Neural progenitor cell (in vitro differentiated cells): ENCODE data around the gene NHERF1. TPM values are rescaled to one million over a fixed set of nuclear protein-coding genes. Genes with fewer than 3 reads are reported as not detected.

Experiments used
- DNase-seq: peaks from one replicate; pipeline ENCODE4 v3.0.0-alpha.2; 2016; ENCODE audit warnings: low spot score
- H2AFZ ChIP-seq: fragments of 200-600 bp; sonication (generic); replicated peaks from 2 replicates; pipeline ENCODE4 v1.6.1; 2016; ENCODE audit warnings: antibody characterized with exemption
- H3F3A ChIP-seq: fragments of 200-600 bp; sonication (generic); 2 replicates; pipeline ENCODE4 v1.6.1; 2016; ENCODE audit warnings: antibody characterized with exemption, low read depth
- H3K27ac ChIP-seq: fragments of 200-600 bp; sonication (generic); 2 replicates; pipeline ENCODE4 v1.5.1; 2016; ENCODE audit warnings: mild to moderate bottlenecking
- H3K27me3 ChIP-seq: fragments of 200-600 bp; sonication (generic); 2 replicates; pipeline ENCODE4 v1.6.1; 2016; ENCODE audit warnings: mild to moderate bottlenecking, moderate library complexity
- H3K36me3 ChIP-seq: fragments of 200-600 bp; sonication (generic); 2 replicates; pipeline ENCODE4 v1.5.1; 2016
- H3K4me1 ChIP-seq: fragments of 200-600 bp; sonication (generic); 2 replicates; pipeline ENCODE4 v1.6.1; 2016; ENCODE audit warnings: mixed run types
- H3K4me2 ChIP-seq: fragments of 200-600 bp; sonication (generic); 2 replicates; pipeline ENCODE4 v1.6.1; 2016
- H3K4me3 ChIP-seq: fragments of 200-600 bp; sonication (generic); 2 replicates; pipeline ENCODE4 v1.5.1; 2016
- H3K79me2 ChIP-seq: fragments of 200-600 bp; sonication (generic); 2 replicates; pipeline ENCODE4 v1.6.1; 2016; ENCODE audit warnings: low read depth
- H3K9ac ChIP-seq: fragments of 200-600 bp; sonication (generic); 2 replicates; pipeline ENCODE4 v1.6.1; 2016
- H3K9me3 ChIP-seq: fragments of 200-600 bp; sonication (generic); 2 replicates; pipeline ENCODE4 v1.5.1; 2016; ENCODE audit warnings: low read depth
- H4K20me1 ChIP-seq: fragments of 200-600 bp; sonication (generic); 2 replicates; pipeline ENCODE4 v1.6.1; 2016; ENCODE audit warnings: low read depth
- H3K27ac Mint-ChIP-seq: 3 replicates; pipeline ENCODE4 v1.8.0; 2021; ENCODE audit warnings: mixed read lengths
- H3K27me3 Mint-ChIP-seq: 2 replicates; pipeline ENCODE4 v1.8.0; 2022; ENCODE audit warnings: low read depth, mild to moderate bottlenecking, inconsistent platforms, moderate library complexity, mixed read lengths; ENCODE audit not compliant: insufficient read depth
- H3K36me3 Mint-ChIP-seq: 3 replicates; pipeline ENCODE4 v1.8.0; 2021; ENCODE audit warnings: mixed read lengths
- H3K4me1 Mint-ChIP-seq: 3 replicates; pipeline ENCODE4 v1.8.0; 2021; ENCODE audit warnings: mixed read lengths
- H3K4me3 Mint-ChIP-seq: 3 replicates; pipeline ENCODE4 v1.8.0; 2021; ENCODE audit warnings: mild to moderate bottlenecking, moderate library complexity, mixed read lengths
- H3K9me3 Mint-ChIP-seq: 3 replicates; pipeline ENCODE4 v1.8.0; 2020; ENCODE audit warnings: mixed read lengths
- CTCF ChIP-seq: fragments of 200-600 bp; sonication (generic); IDR thresholded peaks from 2 replicates; pipeline ENCODE4 v1.5.1; 2017; ENCODE audit warnings: antibody characterized with exemption, mild to moderate bottlenecking
- EZH2 ChIP-seq: fragments of 200-600 bp; sonication (generic); IDR thresholded peaks from 2 replicates; pipeline ENCODE4 v1.6.1; 2017; ENCODE audit warnings: antibody characterized with exemption, mild to moderate bottlenecking, moderate library complexity
- EZH2phosphoT487 ChIP-seq: fragments of 200-600 bp; sonication (generic); IDR thresholded peaks from 2 replicates; pipeline ENCODE4 v1.6.1; 2017; ENCODE audit warnings: antibody characterized with exemption
- total RNA-seq: library from RNA; depleted of rRNA; stranded (reverse); fragments of >200 nt; gene quantifications from 2 replicates; pipeline ENCODE4 v1.2.3, GENCODE V29; 2015; ENCODE audit warnings: low replicate concordance

The NHERF1 gene
- total RNA-seq, 1 donor from 2014 or later = 27.1 TPM

- peaks cover 2% of the 10 kb centered on the region for H3K27me3 Mint-ChIP-seq
- H3K79me2 ChIP-seq = peaks cover 90% of the 10 kb centered on the region
- H3K9me3 Mint-ChIP-seq = no peaks in the 10 kb centered on the region
- peaks cover 2% of the 10 kb centered on the region for H3K36me3 Mint-ChIP-seq
- H3K4me3 Mint-ChIP-seq = no peak overlapping the region
- no peaks in the 10 kb centered on the region for H3K9me3 ChIP-seq
- H3K4me1 ChIP-seq = peaks cover 76% of the 10 kb centered on the region
- no peak overlapping the region for H3K4me3 ChIP-seq
- H2AFZ ChIP-seq = no peak overlapping the region
- H3F3A ChIP-seq = peaks cover 36% of the 10 kb centered on the region
- no peak overlapping the region for H3K4me2 ChIP-seq
- H3K27me3 ChIP-seq = no peaks in the 10 kb centered on the region
- TF ChIP-seq CTCF (no peak), EZH2phosphoT487 (no peak), EZH2 (no peak)
- no peak overlapping the region for H3K9ac ChIP-seq
- H3K36me3 ChIP-seq = no peaks in the 10 kb centered on the region
- peaks cover 43% of the 10 kb centered on the region for H4K20me1 ChIP-seq
- DNase-seq = no peak
- peaks cover 59% of the 10 kb centered on the region for H3K4me1 Mint-ChIP-seq
- no peak overlapping the region for H3K27ac Mint-ChIP-seq
- H3K27ac ChIP-seq = peak overlapping the region; percentile 46
Measured at GRCh38 chr17:74761931-74762330, 13.5 kb downstream of the NHERF1 start.

DNA sequence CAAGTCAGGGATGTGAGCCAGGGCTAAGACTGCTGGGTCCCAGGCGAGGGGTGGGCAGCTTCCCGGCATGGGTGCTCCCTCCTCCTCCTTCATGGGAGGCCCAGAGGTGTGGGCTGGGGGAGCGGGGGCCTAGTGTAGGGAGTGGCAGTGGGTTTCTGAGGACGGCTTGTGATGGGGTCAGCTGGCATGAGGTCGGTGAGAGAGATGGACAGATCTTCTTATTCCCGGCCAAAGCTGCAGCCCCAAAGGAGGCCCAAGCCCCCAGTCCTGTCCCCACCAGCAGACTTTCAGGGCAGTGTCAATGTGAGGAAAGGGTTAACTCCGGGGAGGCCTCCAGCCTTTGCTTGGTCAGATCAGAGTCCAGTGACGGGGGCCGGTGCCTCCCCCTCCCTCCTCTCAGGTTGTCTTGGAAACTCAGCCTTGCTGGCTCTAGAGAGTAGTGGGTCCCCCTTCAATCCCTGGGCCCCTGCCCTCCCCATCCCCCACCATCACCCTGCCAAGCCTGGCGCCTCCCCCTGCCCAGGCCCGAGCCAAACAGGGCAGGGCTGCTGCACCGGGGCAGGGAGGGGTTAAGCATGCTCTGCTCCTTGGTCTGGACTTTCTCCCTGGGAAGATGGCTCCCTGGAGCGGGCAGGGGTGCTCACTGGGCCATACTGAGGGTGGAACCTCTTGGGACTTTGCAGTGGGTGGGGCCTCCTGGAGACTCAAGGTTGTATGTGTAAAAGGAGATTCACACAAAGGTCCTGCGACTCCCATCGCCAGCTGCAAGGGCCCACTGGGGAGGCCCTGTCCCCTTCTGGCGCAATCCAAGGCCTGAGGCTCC is 15.3 kb downstream of the NHERF1 start:
- Histone ChIP-seq H3K4me2 (peak overlapping the region; percentile 79), H3K9me3 (no peaks in the 10 kb centered on the region), H2AFZ (no peak overlapping the region), H3K27ac (peak overlapping the region; percentile 34), H3K27me3 (no peaks in the 10 kb centered on the region), H4K20me1 (peaks cover 25% of the 10 kb centered on the region), H3K4me3 (peak overlapping the region; percentile 7), H3K79me2 (peaks cover 71% of the 10 kb centered on the region), H3F3A (peaks cover 38% of the 10 kb centered on the region), H3K9ac (no peak overlapping the region), H3K36me3 (no peaks in the 10 kb centered on the region), H3K4me1 (peaks cover 57% of the 10 kb centered on the region)
- Mint-ChIP-seq H3K36me3 (peaks cover 2% of the 10 kb centered on the region), H3K9me3 (no peaks in the 10 kb centered on the region), H3K4me1 (peaks cover 57% of the 10 kb centered on the region), H3K27me3 (no peaks in the 10 kb centered on the region), H3K27ac (peak overlapping the region; percentile 90), H3K4me3 (peak overlapping the region; percentile 68)
- no peak for TF ChIP-seq EZH2phosphoT487
- no peak for TF ChIP-seq EZH2
- TF ChIP-seq CTCF = no peak
- DNase-seq = peak; percentile 93

DNA sequence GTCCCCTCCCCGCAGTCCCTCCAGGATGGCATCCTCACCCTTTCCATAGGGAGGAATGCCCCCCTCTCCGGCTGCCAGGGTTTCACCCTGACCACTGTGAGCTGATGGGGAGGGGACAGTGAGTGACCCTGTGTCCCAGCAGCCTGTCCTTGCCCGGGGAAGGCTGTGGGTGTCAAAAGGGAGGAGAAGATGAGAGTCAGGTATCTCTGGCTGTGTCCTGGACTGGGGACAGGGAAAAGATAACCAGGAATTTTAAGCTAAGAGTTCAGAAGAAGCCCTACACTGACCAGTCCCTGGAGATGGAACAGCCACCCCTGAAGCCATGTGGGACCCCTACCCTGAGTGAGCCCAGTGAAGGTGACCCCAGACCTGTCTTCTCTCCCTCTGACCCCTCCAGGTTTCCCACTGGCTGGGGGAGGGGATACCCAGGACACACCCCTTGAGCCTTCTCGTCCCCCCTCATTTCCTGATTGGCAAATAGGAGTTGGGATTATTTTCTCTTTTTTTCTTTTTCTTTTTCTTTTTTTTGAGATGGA is 16.4 kb downstream of the NHERF1 start:
- no peak overlapping the region for H2AFZ ChIP-seq
- no peak overlapping the region for H3K9ac ChIP-seq
- peaks cover 47% of the 10 kb centered on the region for H3K4me1 ChIP-seq
- TF ChIP-seq EZH2phosphoT487 (no peak), CTCF (no peak), EZH2 (no peak)
- H3K9me3 ChIP-seq = no peaks in the 10 kb centered on the region
- H3K4me3 ChIP-seq = no peak overlapping the region
- H3K27me3 ChIP-seq = no peaks in the 10 kb centered on the region
- Mint-ChIP-seq H3K27ac (peak overlapping the region; percentile 82), H3K4me3 (peak overlapping the region; percentile 43), H3K27me3 (peaks cover 2% of the 10 kb centered on the region), H3K9me3 (no peaks in the 10 kb centered on the region), H3K4me1 (peaks cover 51% of the 10 kb centered on the region), H3K36me3 (peaks cover 2% of the 10 kb centered on the region)
- H3K36me3 ChIP-seq = no peaks in the 10 kb centered on the region
- DNase-seq = no peak
- H3K79me2 ChIP-seq = peaks cover 61% of the 10 kb centered on the region
- H3F3A ChIP-seq = peaks cover 34% of the 10 kb centered on the region
- peak overlapping the region; percentile 79 for H3K4me2 ChIP-seq
- H4K20me1 ChIP-seq = peaks cover 15% of the 10 kb centered on the region
- no peak overlapping the region for H3K27ac ChIP-seq
